Activated B cell treated with CpG ODN at 0.5 μM for 24 hours (primary cell): ENCODE data around the gene ST6GAL2. TPM values are rescaled to one million over a fixed set of nuclear protein-coding genes. Genes with fewer than 3 reads are reported as not detected.

Experiments used
- ATAC-seq: fragments of 200-7000 bp; cut with Tn5 transposase; one replicate; pipeline ENCODE4 v1.10.0; 2021; ENCODE audit warnings: low read depth, mild to moderate bottlenecking, moderate library complexity
- CTCF ChIA-PET: fragments of 350-600 bp; sonication (Branson Sonifier 250); formaldehyde crosslinking; loops from one replicate; lab custom pipeline; 2021; ENCODE audit warnings: antibody characterized with exemption; lab: Charles Lee
- POLR2A ChIA-PET: fragments of 350-600 bp; sonication (Branson Sonifier 250); formaldehyde crosslinking; loops from one replicate; lab custom pipeline; 2021; ENCODE audit warnings: antibody characterized with exemption; lab: Charles Lee
- DNase-seq: peaks from one replicate; pipeline ENCODE4 v3.0.0; 2022
- H3K27ac Mint-ChIP-seq: one replicate; pipeline ENCODE4 v1.8.0; 2020; ENCODE audit warnings: mixed read lengths
- H3K27me3 Mint-ChIP-seq: one replicate; pipeline ENCODE4 v1.8.0; 2021; ENCODE audit warnings: mixed read lengths
- H3K36me3 Mint-ChIP-seq: one replicate; pipeline ENCODE4 v1.8.0; 2021; ENCODE audit warnings: low read depth, mixed read lengths
- H3K4me1 Mint-ChIP-seq: one replicate; pipeline ENCODE4 v1.8.0; 2021; ENCODE audit warnings: mixed read lengths
- H3K4me3 Mint-ChIP-seq: one replicate; pipeline ENCODE4 v1.8.0; 2020; ENCODE audit warnings: mild to moderate bottlenecking, mixed read lengths
- H3K9me3 Mint-ChIP-seq: one replicate; pipeline ENCODE4 v1.8.0; 2020; ENCODE audit warnings: mixed read lengths
- intact Hi-C: fragments of 100-400 bp; cut with micrococcal nuclease; formaldehyde crosslinking; loops from one replicate; pipeline ENCODE4 v1.15.1; 2024
- total RNA-seq: library from RNA; stranded (reverse); gene quantifications from 2 replicates; pipeline ENCODE4 v1.2.3, GENCODE V29; 2022
- TF ChIP-seq, protein P1 (sequence below): fragments of 200-600 bp; IDR thresholded peaks from one replicate; pipeline ENCODE4 v1.8.0; 2022; ENCODE audit warnings: antibody characterized with exemption, mild to moderate bottlenecking

The ST6GAL2 gene
- total RNA-seq, 1 donor from 2014 or later, result not detected

GRCh38 chr2:106919012-106919411 is 33.0 kb upstream of the ST6GAL2 start:
- Mint-ChIP-seq H3K27ac (no peak overlapping the region), H3K27me3 (no peaks in the 10 kb centered on the region), H3K9me3 (peaks cover 7% of the 10 kb centered on the region), H3K36me3 (no peaks in the 10 kb centered on the region), H3K4me1 (no peaks in the 10 kb centered on the region), H3K4me3 (no peak overlapping the region)
- ChIA-PET CTCF (no interaction called here), POLR2A (no interaction called here)
- TF ChIP-seq, protein P1, sequence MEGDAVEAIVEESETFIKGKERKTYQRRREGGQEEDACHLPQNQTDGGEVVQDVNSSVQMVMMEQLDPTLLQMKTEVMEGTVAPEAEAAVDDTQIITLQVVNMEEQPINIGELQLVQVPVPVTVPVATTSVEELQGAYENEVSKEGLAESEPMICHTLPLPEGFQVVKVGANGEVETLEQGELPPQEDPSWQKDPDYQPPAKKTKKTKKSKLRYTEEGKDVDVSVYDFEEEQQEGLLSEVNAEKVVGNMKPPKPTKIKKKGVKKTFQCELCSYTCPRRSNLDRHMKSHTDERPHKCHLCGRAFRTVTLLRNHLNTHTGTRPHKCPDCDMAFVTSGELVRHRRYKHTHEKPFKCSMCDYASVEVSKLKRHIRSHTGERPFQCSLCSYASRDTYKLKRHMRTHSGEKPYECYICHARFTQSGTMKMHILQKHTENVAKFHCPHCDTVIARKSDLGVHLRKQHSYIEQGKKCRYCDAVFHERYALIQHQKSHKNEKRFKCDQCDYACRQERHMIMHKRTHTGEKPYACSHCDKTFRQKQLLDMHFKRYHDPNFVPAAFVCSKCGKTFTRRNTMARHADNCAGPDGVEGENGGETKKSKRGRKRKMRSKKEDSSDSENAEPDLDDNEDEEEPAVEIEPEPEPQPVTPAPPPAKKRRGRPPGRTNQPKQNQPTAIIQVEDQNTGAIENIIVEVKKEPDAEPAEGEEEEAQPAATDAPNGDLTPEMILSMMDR, result no peak
- ATAC-seq (no peak), DNase-seq (no peak)
- intact Hi-C loops, result no loop called here

GRCh38 chr2:106904242-106904641 is 18.3 kb upstream of the ST6GAL2 start:
- H3K27ac Mint-ChIP-seq, result no peak overlapping the region
- intact Hi-C loops, result no loop called here
- H3K9me3 Mint-ChIP-seq, result peaks cover 6% of the 10 kb centered on the region
- ATAC-seq, result no peak
- TF ChIP-seq, protein P1, result no peak
- CTCF ChIA-PET, result no interaction called here
- H3K36me3 Mint-ChIP-seq, result no peaks in the 10 kb centered on the region
- no peaks in the 10 kb centered on the region for H3K27me3 Mint-ChIP-seq
- no peaks in the 10 kb centered on the region for H3K4me1 Mint-ChIP-seq
- DNase-seq, result no peak
- POLR2A ChIA-PET, result no interaction called here
- no peak overlapping the region for H3K4me3 Mint-ChIP-seq

- intact Hi-C loops, result no loop called here
- Mint-ChIP-seq H3K27ac (no peak overlapping the region), H3K9me3 (peaks cover 6% of the 10 kb centered on the region), H3K36me3 (no peaks in the 10 kb centered on the region), H3K4me1 (no peaks in the 10 kb centered on the region), H3K27me3 (no peaks in the 10 kb centered on the region), H3K4me3 (no peak overlapping the region)
- no peak for DNase-seq
- TF ChIP-seq, protein P1, result no peak
- POLR2A ChIA-PET, result no interaction called here
- CTCF ChIA-PET, result no interaction called here
- no peak for ATAC-seq
Observed at GRCh38 chr2:106899786-106900530, 14.0 kb upstream of the ST6GAL2 start.

DNA sequence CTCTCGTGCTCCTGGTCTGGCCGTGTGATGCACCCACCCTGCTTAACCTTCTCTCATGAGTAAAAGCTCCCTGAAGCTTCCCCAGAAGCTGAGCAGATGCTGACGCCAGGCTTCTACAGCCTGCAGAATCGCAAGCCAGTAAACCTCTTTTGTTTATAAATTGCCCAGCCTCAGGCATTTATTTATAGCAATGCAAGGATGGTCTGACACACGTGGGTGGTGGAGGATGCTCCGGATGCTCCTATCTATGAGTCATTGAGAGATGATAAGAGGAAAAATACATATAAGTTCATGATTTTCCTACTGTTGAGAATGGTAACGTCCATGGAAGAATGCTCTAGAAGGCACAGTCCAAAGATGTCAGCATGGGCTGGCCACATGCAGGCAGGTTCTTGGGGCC is 8.6 kb upstream of the ST6GAL2 start:
- Mint-ChIP-seq H3K9me3 (no peaks in the 10 kb centered on the region), H3K27me3 (peaks cover 1% of the 10 kb centered on the region), H3K4me1 (no peaks in the 10 kb centered on the region), H3K36me3 (no peaks in the 10 kb centered on the region), H3K4me3 (no peak overlapping the region), H3K27ac (no peak overlapping the region)
- POLR2A ChIA-PET, result no interaction called here
- ATAC-seq, result no peak
- TF ChIP-seq, protein P1, result no peak
- intact Hi-C loops, result no loop called here
- CTCF ChIA-PET, result no interaction called here
- no peak for DNase-seq

DNA sequence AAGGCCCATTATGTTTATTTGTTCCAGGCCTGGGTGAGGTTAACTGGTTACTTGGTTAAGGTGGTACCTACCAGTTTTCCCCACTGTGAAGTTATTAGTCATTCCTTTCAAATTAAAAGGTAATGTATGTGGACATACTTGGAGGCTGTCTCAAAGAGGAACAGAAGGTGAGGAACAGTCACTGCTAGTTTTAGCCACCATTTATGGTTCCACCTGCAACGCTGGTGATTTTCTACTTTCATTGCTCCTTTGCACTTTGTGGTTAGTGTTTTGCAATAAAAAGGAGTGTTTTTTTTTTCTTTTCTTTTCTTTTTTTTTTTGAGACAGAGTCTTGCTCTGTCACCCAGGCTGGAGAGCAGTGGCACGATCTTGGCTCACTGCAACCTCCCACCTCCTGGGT is 6.1 kb upstream of the ST6GAL2 start:
- Mint-ChIP-seq H3K9me3 (no peaks in the 10 kb centered on the region), H3K27me3 (peaks cover 4% of the 10 kb centered on the region), H3K4me3 (no peak overlapping the region), H3K4me1 (no peaks in the 10 kb centered on the region), H3K36me3 (no peaks in the 10 kb centered on the region), H3K27ac (no peak overlapping the region)
- ChIA-PET POLR2A (no interaction called here), CTCF (no interaction called here)
- DNase-seq (no peak), ATAC-seq (no peak)
- intact Hi-C loops, result no loop called here
- TF ChIP-seq, protein P1, result no peak
